DND-41 (cell line): ENCODE measurements around the gene TTC33.
A peak's percentile ranks its signal among the peaks of the same experiment; 100 is the strongest.

Source experiments
- ATAC-seq: fragments of 200-7000 bp; cut with Tn5 transposase; 3 replicates; pipeline ENCODE4 v1.9.1; 2021; ENCODE audit warnings: low read depth; ENCODE audit not compliant: insufficient read depth
- DNase-seq: peaks from one replicate; pipeline ENCODE4 v3.0.0-alpha.2; 2020
- H2AFZ ChIP-seq: 2 replicates; pipeline ENCODE4 v1.6.0; 2012; ENCODE audit warnings: low read depth, low read length
- H3K27ac ChIP-seq: 2 replicates; pipeline ENCODE4 v1.5.1; 2012; ENCODE audit warnings: low read length, inconsistent platforms
- H3K27me3 ChIP-seq: fragments of 200-600 bp; sonication (generic); 2 replicates; pipeline ENCODE4 v1.6.0; 2012; ENCODE audit warnings: low read length, mild to moderate bottlenecking, inconsistent platforms; ENCODE audit not compliant: insufficient read depth, poor library complexity
- H3K36me3 ChIP-seq: 2 replicates; pipeline ENCODE4 v1.5.1; 2012; ENCODE audit warnings: low read length, inconsistent platforms; ENCODE audit not compliant: insufficient read depth
- H3K4me1 ChIP-seq: 2 replicates; pipeline ENCODE4 v1.5.1; 2012; ENCODE audit warnings: mild to moderate bottlenecking, low read length; ENCODE audit not compliant: insufficient read depth
- H3K4me2 ChIP-seq: 2 replicates; pipeline ENCODE4 v1.6.0; 2012; ENCODE audit warnings: mild to moderate bottlenecking, moderate library complexity, low read length, inconsistent platforms; ENCODE audit not compliant: insufficient read depth
- H3K4me3 ChIP-seq, 2 experiments: fragments of 200-600 bp in 1 of 2; shearing (Covaris generic) in 1 of 2; 2 replicates each; pipeline ENCODE4 v1.5.1; 2012 to 2016; ENCODE audit warnings: inconsistent platforms in 2 of 2, low read length in 2 of 2, mild to moderate bottlenecking in 2 of 2, low read depth in 1 of 2, moderate library complexity in 1 of 2
- H3K79me2 ChIP-seq: 2 replicates; pipeline ENCODE4 v1.6.0; 2012; ENCODE audit warnings: low read length, inconsistent platforms; ENCODE audit not compliant: insufficient read depth
- H3K9ac ChIP-seq: 2 replicates; pipeline ENCODE4 v1.6.0; 2012; ENCODE audit warnings: low read depth, mild to moderate bottlenecking, inconsistent platforms, low read length, moderate library complexity
- H3K9me3 ChIP-seq: 2 replicates; pipeline ENCODE4 v1.5.1; 2012; ENCODE audit warnings: low read length, moderate library complexity, mild to moderate bottlenecking, inconsistent platforms; ENCODE audit not compliant: insufficient read depth, severe bottlenecking
- H4K20me1 ChIP-seq: 2 replicates; pipeline ENCODE4 v1.6.0; 2012; ENCODE audit warnings: low read length; ENCODE audit not compliant: insufficient read depth
- CTCF ChIP-seq: IDR thresholded peaks from 2 replicates; pipeline ENCODE4 v1.5.1; 2012; ENCODE audit warnings: borderline replicate concordance, low read length, moderate library complexity, mild to moderate bottlenecking; ENCODE audit not compliant: poor library complexity, severe bottlenecking; ENCODE audit errors: extremely low read depth
- EZH2 ChIP-seq: IDR thresholded peaks from 3 replicates; pipeline ENCODE4 v1.6.1; 2012; ENCODE audit warnings: borderline replicate concordance, low read depth, mild to moderate bottlenecking, moderate library complexity, low read length, inconsistent platforms; ENCODE audit not compliant: severe bottlenecking

TTC33 gene

GRCh38 chr5:40780199-40780598, 24.4 kb upstream of the TTC33 start:
- Histone ChIP-seq H4K20me1 (peaks cover 40% of the 10 kb centered on the region), H3K4me2 (no peak overlapping the region), H3K4me1 (no peaks in the 10 kb centered on the region), H3K9ac (no peak overlapping the region), H3K9me3 (no peaks in the 10 kb centered on the region), H3K27me3 (no peaks in the 10 kb centered on the region), H3K79me2 (peaks cover 81% of the 10 kb centered on the region), H3K4me3 (no peak overlapping the region), H3K36me3 (peaks cover 17% of the 10 kb centered on the region), H3K27ac (no peak overlapping the region), H2AFZ (no peak overlapping the region)
- DNase-seq (no peak), ATAC-seq (no peak)
- TF ChIP-seq CTCF = no peak
- TF ChIP-seq EZH2 = no peak

GRCh38 chr5:40779561-40779960, 23.8 kb upstream of the TTC33 start:
- no peak for DNase-seq
- TF ChIP-seq EZH2 = no peak
- TF ChIP-seq CTCF = no peak

GRCh38 chr5:40778133-40778532, 22.4 kb upstream of the TTC33 start:
- Histone ChIP-seq H4K20me1 (peaks cover 28% of the 10 kb centered on the region), H3K4me3 (no peak overlapping the region), H3K4me1 (no peaks in the 10 kb centered on the region), H3K27me3 (no peaks in the 10 kb centered on the region), H3K36me3 (peaks cover 35% of the 10 kb centered on the region), H3K79me2 (peaks cover 60% of the 10 kb centered on the region), H2AFZ (no peak overlapping the region), H3K4me2 (no peak overlapping the region), H3K9me3 (no peaks in the 10 kb centered on the region), H3K9ac (no peak overlapping the region), H3K27ac (no peak overlapping the region)
- DNase-seq = no peak
- ATAC-seq = no peak
- no peak for TF ChIP-seq EZH2
- TF ChIP-seq CTCF = no peak

More at GRCh38 chr5:40779561-40779960, 23.8 kb upstream of the TTC33 start:
- H3K79me2 ChIP-seq = peaks cover 74% of the 10 kb centered on the region
- H3K4me1 ChIP-seq = no peaks in the 10 kb centered on the region
- peaks cover 24% of the 10 kb centered on the region for H3K36me3 ChIP-seq
- no peaks in the 10 kb centered on the region for H3K27me3 ChIP-seq
- H3K27ac ChIP-seq = no peak overlapping the region
- H3K4me2 ChIP-seq = no peak overlapping the region
- no peak for ATAC-seq
- no peak overlapping the region for H3K9ac ChIP-seq
- H2AFZ ChIP-seq = no peak overlapping the region
- peaks cover 39% of the 10 kb centered on the region for H4K20me1 ChIP-seq
- no peaks in the 10 kb centered on the region for H3K9me3 ChIP-seq
- no peak overlapping the region for H3K4me3 ChIP-seq

- H2AFZ ChIP-seq = no peak overlapping the region
- H3K4me2 ChIP-seq = no peak overlapping the region
- peaks cover 16% of the 10 kb centered on the region for H4K20me1 ChIP-seq
- TF ChIP-seq EZH2 (no peak), CTCF (no peak)
- no peak for ATAC-seq
- 0 out of 2 replicates have a peak overlapping the region, but pooled peaks have one; percentile 20 for H3K27ac ChIP-seq
- peaks cover 45% of the 10 kb centered on the region for H3K79me2 ChIP-seq
- no peaks in the 10 kb centered on the region for H3K4me1 ChIP-seq
- peaks cover 49% of the 10 kb centered on the region for H3K36me3 ChIP-seq
- no peak for DNase-seq
- H3K9me3 ChIP-seq = no peaks in the 10 kb centered on the region
- H3K4me3 ChIP-seq = no peak overlapping the region
- H3K27me3 ChIP-seq = no peaks in the 10 kb centered on the region
- H3K9ac ChIP-seq = no peak overlapping the region
These were observed 20.9 kb upstream of the TTC33 start for GRCh38 chr5:40776658-40776977.
